DOHH2 (cell line): Measurements from ENCODE around the gene DOK6.

ENCODE experiments used
- H3F3A ChIP-seq: fragments of 200-600 bp; sonication (generic), shearing (Covaris generic); 2 replicates; pipeline ENCODE4 v1.6.0; 2016; ENCODE audit warnings: antibody characterized with exemption, mild to moderate bottlenecking; ENCODE audit not compliant: control insufficient read depth, insufficient read depth
- H3K27ac ChIP-seq: fragments of 200-600 bp; sonication (generic); 2 replicates; pipeline ENCODE4 v1.5.1; 2014; ENCODE audit warnings: low read depth, mild to moderate bottlenecking, low read length, moderate library complexity
- H3K27me3 ChIP-seq: fragments of 200-600 bp; sonication (generic); 2 replicates; pipeline ENCODE4 v1.6.1; 2014; ENCODE audit warnings: mild to moderate bottlenecking, low read length, mixed read lengths; ENCODE audit not compliant: control insufficient read depth
- H3K36me3 ChIP-seq: fragments of 200-600 bp; sonication (generic); 2 replicates; pipeline ENCODE4 v1.6.1; 2014; ENCODE audit warnings: mild to moderate bottlenecking, low read length, moderate library complexity, mixed read lengths; ENCODE audit not compliant: control insufficient read depth
- H3K4me1 ChIP-seq: fragments of 200-600 bp; sonication (generic); 2 replicates; pipeline ENCODE4 v1.6.1; 2014; ENCODE audit warnings: mild to moderate bottlenecking, low read length, mixed read lengths; ENCODE audit not compliant: control insufficient read depth
- H3K4me2 ChIP-seq: fragments of 200-600 bp; sonication (generic); 2 replicates; pipeline ENCODE4 v1.6.0; 2014; ENCODE audit warnings: mild to moderate bottlenecking, low read length, moderate library complexity
- H3K4me3 ChIP-seq: fragments of 200-600 bp; sonication (generic); 2 replicates; pipeline ENCODE4 v1.5.1; 2014; ENCODE audit warnings: mild to moderate bottlenecking, low read length, mixed read lengths
- H3K79me2 ChIP-seq: fragments of 200-600 bp; sonication (generic); 2 replicates; pipeline ENCODE4 v1.6.1; 2014; ENCODE audit warnings: mild to moderate bottlenecking, low read length, mixed read lengths; ENCODE audit not compliant: control insufficient read depth
- H3K9me2 ChIP-seq: fragments of 200-600 bp; sonication (generic); replicated peaks from 2 replicates; pipeline ENCODE4 v1.6.1; 2014; ENCODE audit warnings: mild to moderate bottlenecking, low read length, mixed read lengths; ENCODE audit not compliant: control insufficient read depth
- H3K9me3 ChIP-seq: fragments of 200-600 bp; sonication (generic); 2 replicates; pipeline ENCODE4 v1.6.1; 2014; ENCODE audit warnings: antibody characterized with exemption, low read length, mixed read lengths; ENCODE audit not compliant: control insufficient read depth, insufficient read depth
- H4K20me1 ChIP-seq: fragments of 200-600 bp; sonication (generic); 2 replicates; pipeline ENCODE4 v1.6.0; 2014; ENCODE audit warnings: low read depth, mild to moderate bottlenecking, antibody characterized with exemption, low read length, moderate library complexity; ENCODE audit not compliant: control insufficient read depth, insufficient read depth
- EZH2phosphoT487 ChIP-seq: fragments of 200-600 bp; sonication (generic); IDR thresholded peaks from 2 replicates; pipeline ENCODE4 v1.6.1; 2017; ENCODE audit warnings: borderline replicate concordance, mild to moderate bottlenecking, antibody characterized with exemption, low read length, moderate library complexity, mixed read lengths
- TF ChIP-seq, protein P1 (sequence below): fragments of 200-600 bp; sonication (generic); IDR thresholded peaks from one replicate; pipeline ENCODE4 v1.5.1; 2014; ENCODE audit warnings: antibody characterized with exemption, mild to moderate bottlenecking, low read depth, low read length; ENCODE audit not compliant: poor library complexity, severe bottlenecking

Gene DOK6

DNA sequence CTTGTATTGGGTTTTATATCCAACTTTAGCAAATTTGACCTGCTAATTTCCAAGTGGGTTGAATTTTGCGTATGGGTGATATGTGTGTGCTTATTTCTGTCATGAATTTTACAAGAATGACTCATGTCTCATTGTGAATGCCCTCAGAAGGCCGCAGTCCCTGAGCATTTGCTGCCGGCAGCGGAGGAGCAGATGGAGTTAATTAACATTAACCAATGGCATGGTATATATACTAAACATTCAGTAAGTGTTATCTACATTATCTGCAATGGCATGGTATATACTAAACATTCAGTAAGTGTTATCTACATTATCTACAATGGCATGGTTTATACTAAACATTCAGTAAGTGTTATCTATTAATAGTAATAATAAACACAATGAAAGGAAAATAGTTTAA lies 90.1 kb downstream of the DOK6 start:
- Histone ChIP-seq H3K4me3 (no peak overlapping the region), H3K27ac (no peak overlapping the region), H3K27me3 (no peaks in the 10 kb centered on the region), H3K9me2 (no peaks in the 10 kb centered on the region), H3K4me2 (no peak overlapping the region), H3K4me1 (no peaks in the 10 kb centered on the region), H3K9me3 (no peaks in the 10 kb centered on the region; the same call in 1 of the 2 replicates), H4K20me1 (no peaks in the 10 kb centered on the region), H3F3A (no peaks in the 10 kb centered on the region), H3K79me2 (no peaks in the 10 kb centered on the region), H3K36me3 (no peaks in the 10 kb centered on the region)
- TF ChIP-seq, protein P1, sequence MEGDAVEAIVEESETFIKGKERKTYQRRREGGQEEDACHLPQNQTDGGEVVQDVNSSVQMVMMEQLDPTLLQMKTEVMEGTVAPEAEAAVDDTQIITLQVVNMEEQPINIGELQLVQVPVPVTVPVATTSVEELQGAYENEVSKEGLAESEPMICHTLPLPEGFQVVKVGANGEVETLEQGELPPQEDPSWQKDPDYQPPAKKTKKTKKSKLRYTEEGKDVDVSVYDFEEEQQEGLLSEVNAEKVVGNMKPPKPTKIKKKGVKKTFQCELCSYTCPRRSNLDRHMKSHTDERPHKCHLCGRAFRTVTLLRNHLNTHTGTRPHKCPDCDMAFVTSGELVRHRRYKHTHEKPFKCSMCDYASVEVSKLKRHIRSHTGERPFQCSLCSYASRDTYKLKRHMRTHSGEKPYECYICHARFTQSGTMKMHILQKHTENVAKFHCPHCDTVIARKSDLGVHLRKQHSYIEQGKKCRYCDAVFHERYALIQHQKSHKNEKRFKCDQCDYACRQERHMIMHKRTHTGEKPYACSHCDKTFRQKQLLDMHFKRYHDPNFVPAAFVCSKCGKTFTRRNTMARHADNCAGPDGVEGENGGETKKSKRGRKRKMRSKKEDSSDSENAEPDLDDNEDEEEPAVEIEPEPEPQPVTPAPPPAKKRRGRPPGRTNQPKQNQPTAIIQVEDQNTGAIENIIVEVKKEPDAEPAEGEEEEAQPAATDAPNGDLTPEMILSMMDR, result no peak
- TF ChIP-seq EZH2phosphoT487, result no peak

DNA sequence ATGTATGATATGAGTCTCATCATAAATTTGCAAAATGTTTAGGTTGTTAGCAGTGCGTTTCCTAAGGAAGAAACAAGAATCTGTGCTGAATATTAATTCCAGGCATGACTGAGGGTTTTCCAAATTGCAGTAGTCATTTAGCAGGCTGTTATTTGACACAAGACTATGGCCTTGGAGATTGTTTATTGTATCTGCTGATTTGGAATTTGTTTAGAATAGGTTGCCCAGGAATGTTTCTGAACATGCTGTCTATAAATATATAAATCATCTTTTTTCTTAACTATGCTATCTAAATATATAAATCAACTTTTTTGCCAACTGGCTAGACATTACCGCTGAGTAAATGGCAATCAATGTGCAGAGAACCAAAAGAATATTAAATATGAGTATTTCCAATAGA lies 90.9 kb downstream of the DOK6 start:
- no peak for TF ChIP-seq EZH2phosphoT487
- TF ChIP-seq, protein P1, result no peak
- Histone ChIP-seq H4K20me1 (no peaks in the 10 kb centered on the region), H3K79me2 (no peaks in the 10 kb centered on the region), H3K9me2 (no peaks in the 10 kb centered on the region), H3K9me3 (no peaks in the 10 kb centered on the region; the same call in 1 of the 2 replicates), H3K4me1 (no peaks in the 10 kb centered on the region), H3K4me2 (no peak overlapping the region), H3K36me3 (no peaks in the 10 kb centered on the region), H3K27ac (no peak overlapping the region), H3K27me3 (no peaks in the 10 kb centered on the region), H3K4me3 (no peak overlapping the region), H3F3A (no peaks in the 10 kb centered on the region)

DNA sequence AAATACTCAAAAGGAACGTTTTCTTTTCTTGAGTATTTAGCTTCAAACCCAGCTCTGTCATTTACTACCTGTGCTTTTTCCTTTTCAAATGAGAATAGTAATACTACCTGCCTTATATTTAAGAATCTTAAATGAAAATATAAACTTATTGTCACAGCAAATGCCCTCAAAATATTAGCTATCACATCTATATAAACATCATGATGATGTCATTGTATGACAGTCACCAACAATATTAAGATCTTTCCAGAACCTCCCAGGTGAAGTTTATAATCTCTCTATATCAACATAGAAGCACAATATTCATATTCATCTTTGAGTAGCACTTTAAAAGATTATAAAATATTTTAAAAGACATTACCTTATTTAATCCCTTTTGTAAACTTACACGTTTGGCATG lies 92.2 kb downstream of the DOK6 start:
- Histone ChIP-seq H4K20me1 (no peaks in the 10 kb centered on the region), H3K4me1 (no peaks in the 10 kb centered on the region), H3K36me3 (no peaks in the 10 kb centered on the region), H3F3A (no peaks in the 10 kb centered on the region), H3K4me2 (no peak overlapping the region), H3K4me3 (no peak overlapping the region), H3K27ac (no peak overlapping the region), H3K9me3 (no peaks in the 10 kb centered on the region; the same call in 1 of the 2 replicates), H3K9me2 (no peaks in the 10 kb centered on the region), H3K27me3 (no peaks in the 10 kb centered on the region), H3K79me2 (no peaks in the 10 kb centered on the region)
- TF ChIP-seq, protein P1, result no peak
- TF ChIP-seq EZH2phosphoT487, result no peak

DNA sequence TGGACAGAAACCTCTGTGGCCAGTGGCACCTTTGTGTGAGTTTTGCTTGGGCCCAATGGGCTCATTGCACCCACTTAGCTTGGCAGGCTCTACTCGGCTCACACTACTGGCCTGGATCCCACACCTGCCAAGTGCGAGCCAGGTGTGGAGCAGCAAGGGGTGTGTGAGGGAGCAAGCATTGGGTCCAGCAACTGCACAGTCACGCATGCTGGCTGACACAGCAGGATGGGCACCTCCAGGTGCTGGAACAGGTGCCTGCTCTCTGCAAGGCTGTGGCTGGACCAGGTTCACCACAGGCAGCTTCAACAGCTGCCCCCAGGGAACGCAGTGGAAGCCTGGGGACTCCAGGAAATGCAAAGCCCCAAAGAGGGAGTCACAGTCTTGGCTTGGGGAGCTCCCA lies 94.2 kb downstream of the DOK6 start:
- H3K4me1 ChIP-seq, result no peaks in the 10 kb centered on the region
- no peaks in the 10 kb centered on the region for H3K27me3 ChIP-seq
- no peaks in the 10 kb centered on the region; the same call in 1 of the 2 replicates for H3K9me3 ChIP-seq
- TF ChIP-seq, protein P1, result no peak
- no peak for TF ChIP-seq EZH2phosphoT487
- H3K27ac ChIP-seq, result no peak overlapping the region
- H3K4me3 ChIP-seq, result no peak overlapping the region
- H4K20me1 ChIP-seq, result no peaks in the 10 kb centered on the region
- no peak overlapping the region for H3K4me2 ChIP-seq
- no peaks in the 10 kb centered on the region for H3K9me2 ChIP-seq
- H3K36me3 ChIP-seq, result no peaks in the 10 kb centered on the region
- no peaks in the 10 kb centered on the region for H3K79me2 ChIP-seq
- no peaks in the 10 kb centered on the region for H3F3A ChIP-seq
